Stimulated activated CD8-positive, alpha-beta memory T cell treated with anti-CD3 and anti-CD28 coated beads, Interleukin-15, amount 100 ng/mL, for 1 hour (primary cell): ENCODE data around the gene PPL.

Experiments used
- DNase-seq: peaks from one replicate; pipeline ENCODE4 v3.0.0-alpha.2; 2020; ENCODE audit warnings: low read depth

The PPL gene

DNA sequence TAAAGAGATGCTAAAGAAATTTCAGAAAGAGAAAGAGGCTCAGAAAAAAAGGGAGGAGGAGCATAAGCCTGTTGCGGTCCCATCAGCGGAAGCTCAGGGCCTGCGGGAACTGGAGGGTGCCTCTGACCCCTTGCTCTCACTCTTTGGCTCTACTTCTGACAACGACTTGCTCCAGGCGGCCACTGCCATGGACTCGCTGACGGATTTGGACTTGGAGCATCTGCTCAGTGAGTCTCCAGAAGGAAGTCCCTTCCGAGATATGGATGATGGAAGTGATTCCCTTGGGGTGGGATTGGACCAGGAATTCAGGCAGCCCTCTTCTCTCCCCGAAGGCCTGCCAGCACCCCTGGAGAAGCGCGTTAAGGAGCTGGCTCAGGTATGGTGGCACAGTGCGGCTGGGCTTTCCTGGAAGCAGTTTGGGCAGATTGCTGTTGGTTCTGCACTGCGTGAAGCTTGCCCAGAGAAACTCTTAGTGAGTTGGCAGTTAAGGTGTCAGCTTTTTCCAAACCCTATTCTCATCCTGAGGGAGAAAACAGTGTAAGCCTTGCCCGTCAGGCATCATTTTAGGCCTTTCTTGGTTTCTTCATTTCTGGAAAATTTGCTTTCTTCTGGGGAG, 76.1 kb downstream of the PPL start:
- DNase-seq = no peak

DNA sequence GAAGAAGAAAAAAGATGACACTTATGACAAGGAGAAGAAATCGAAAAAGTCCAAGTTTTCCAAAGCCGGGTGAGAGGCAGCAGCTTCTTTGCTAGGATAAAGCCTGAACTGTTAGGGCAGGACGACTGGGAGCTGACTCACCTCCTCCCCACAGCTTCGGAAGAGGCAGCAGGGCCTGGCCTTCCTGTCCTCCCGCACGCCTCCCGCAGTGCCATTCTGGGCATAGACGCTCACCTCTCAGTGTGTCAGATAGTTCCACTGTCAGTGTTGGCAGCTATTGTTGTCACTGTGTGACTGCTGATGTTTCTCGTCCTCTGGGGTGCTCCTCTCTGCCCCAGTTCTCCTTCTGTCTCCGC, 77.1 kb downstream of the PPL start:
- DNase-seq = no peak

DNA sequence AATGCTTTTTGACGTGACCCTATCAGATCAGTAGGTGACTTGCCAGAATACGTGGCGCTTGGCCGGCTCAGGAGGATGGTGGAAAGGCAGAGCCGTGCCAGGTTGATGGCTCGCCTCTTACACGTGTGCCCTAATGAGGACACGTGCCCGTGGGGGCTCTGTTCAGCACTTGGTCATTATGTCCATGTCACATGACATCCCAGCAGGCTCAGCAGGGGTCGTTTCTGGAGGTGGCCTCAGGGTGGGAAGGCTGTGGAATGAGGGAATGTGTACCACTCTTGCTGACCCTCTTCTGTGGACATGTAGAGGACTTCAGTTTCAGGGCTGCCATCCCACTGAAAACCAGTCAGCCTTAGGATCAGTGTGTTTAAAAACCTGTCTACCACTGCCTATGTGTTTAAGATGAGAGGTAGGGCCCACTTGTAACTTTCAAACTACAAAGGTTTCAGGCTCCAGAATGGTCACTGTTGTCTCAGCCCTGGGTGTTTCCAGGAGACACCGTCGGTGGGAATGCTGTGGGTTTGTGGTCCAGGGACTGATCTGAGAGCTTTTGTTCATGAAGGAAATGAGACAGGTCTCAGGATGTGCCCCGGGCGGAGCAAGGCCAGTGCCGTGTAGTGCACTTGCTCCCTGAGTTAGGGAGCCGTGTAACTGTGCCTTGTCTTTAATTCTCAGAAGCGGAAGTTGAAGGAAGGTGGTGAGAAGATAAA, 77.6 kb downstream of the PPL start:
- DNase-seq = no peak

DNA sequence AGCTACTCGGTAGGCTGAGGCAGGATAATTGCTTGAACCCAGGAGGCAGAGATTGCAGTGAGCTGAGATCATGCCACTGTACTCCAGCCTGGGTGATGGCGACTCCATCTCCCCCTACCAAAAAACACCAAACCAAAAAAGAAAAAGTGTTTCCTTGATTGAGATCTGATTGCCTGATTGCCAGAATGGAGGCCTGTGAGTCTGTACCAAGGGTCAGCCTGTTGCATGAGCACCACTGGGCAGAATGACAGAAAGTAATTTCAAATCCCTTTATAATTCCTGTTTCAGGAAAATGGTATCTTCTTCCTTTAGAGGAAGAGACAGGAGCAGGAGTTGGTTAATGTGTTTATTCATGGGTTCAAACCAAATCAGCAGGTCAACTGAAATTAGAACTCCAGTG, 81.1 kb downstream of the PPL start:
- DNase-seq = no peak

DNA sequence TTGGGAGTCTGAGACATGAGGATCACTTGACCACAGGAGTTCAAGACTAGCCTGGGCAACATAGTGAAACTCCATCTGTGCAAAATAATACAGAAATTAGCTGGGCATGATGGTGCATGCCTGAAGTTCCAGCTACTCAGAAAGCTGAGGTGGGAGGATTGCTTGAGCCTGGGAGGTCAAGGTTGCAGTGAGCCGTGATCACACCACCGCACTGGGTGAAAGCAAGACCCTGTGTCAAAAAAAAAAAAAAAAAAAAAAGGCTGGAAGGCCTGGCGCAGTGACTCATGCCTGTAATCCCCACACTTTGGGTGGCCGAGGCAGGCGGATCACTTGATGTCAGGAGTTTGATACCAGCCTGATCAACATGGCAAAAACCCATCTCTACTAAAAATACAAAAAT, 81.6 kb downstream of the PPL start:
- no peak for DNase-seq

DNA sequence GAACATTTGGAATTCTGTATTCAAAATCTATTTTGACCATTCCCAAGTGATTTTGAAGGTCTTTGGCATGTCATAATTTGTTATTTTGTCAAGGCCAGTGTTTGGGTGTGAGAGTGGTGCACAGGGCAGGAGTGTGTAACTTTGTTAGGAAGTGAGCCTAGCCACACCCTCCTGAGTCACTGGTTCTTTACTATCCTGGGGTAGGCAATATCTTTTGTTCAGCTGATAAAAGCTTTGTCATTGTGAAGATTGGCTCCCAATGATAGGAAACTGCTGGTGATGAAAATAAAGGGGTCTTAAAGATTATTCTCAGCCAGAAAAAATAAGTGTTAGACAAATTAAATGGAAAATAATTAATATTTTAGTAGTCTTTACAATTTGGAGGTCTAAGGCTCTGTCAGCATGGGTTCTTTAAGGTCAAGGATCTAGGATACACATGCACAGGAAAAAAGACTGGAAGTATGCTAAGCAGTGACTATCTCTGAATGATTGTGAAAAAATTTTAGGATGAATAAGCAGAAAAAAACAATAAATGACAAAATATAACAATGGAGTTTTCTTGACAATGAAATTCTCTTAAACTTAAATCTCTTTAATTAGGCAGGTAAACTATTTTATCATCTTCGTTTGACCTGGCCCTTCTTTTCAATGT, 84.6 kb downstream of the PPL start:
- no peak for DNase-seq

DNA sequence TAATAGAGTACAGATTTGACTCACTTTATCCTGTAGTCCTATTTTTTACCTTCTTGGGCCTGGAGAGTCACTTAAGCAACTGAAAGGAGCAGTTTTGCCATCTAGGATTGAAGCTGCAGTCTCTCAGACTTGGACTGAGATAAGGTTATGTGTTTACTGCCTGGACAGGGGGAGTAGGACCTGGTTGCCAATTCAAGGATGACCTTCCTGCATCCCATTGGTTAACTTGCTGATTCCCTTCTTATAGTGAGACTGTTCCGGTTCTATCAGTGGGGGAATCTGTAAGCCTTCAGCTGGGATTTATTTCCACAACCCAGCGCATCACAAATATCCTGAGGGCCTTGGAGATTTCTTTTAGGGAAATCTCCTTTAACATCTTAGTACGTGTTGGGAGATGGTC, 86.7 kb downstream of the PPL start:
- DNase-seq = no peak

DNA sequence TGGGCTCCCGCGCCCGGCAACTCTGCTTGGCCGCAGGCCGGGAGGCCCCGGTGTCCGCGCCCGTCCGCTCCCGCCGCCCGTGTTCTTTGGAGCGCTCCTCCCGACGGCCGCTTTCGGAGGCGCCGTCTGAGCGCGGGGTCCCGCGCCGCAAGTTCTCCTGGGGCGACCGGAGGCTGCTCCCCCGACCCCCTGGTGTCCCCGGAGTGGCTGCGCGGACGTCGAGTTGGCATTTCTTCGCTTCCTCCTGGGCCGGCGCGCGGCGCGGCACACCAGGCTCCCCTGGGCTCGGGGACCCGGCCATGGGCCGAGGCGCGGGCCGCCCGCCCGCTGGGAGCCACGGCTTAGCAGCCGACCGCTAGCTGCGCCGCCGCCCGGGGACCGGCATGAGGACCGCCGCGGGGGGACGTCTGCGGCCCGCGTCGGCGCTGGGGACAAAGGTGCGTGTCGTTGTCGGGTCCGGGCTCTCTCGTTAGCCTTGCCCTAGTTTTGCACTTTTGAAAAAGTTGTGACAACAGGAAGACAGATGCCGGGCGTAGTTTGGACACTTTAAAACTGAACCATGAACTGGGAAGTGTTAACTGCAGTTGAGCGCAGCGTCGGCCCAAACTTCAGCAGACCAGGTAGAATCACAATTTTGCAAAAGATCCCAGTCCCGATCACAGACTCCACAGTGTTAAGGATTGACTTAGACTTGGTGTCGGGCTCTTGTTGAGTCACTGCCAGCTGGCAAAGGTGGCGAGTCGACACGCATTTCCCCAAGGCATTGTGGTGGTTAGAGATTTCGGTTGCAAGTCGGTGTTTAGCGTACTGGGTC, 89.0 kb downstream of the PPL start:
- no peak for DNase-seq

DNA sequence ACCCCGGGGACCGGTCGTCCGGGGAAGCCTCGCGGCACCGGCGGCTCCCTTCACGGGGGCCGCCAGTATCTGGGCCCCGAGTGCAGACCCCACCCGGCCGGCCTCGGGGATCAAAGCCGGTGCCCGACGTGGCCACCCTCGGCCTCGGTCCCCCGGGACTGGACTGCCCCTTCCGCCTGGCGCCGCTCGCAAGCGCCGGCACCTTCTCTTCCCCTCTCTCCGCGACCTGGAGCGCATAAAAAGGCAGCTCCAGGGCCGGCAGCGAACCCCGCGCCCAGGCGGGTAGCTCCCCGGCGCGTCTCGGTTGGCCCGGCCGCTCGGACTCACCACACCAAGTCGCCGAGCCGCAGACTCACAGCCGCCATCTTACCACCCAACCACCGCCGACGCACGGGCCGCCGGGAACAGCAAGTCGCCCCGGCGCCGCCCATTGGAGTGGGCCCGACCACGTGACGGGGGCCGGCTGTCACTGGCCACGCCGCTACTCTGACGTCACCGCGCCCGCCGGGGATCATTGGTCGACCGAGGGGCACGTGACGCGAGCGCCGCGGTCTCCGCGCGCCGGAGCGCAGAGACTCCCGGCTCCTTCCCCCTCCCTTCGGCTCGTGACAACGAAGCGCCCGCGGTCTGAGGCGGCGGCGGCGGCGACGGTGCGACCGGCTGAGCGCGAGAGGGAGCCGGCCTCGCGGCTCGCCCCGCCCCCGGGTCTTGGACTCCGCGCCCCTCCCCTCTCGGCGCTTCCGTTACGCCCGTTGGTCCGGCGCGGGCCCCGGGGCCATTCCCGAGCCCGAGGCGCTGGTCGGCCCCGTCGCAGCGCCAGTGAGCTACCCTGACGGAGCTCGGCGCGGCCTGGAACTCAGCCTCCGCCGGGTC, 89.8 kb downstream of the PPL start, which contains the start of the genes GLYR1 and UBN1:
GLYR1 (minus strand) TSS at position 388 of the 873 bp plus-strand sequence; CDS start at position 365, 23 bp downstream.
UBN1 (plus strand) TSS at position 581 of the 873 bp plus-strand sequence. CDS start 5,437 bp downstream, outside the sequence.
- DNase-seq = peak; percentile 99

DNA sequence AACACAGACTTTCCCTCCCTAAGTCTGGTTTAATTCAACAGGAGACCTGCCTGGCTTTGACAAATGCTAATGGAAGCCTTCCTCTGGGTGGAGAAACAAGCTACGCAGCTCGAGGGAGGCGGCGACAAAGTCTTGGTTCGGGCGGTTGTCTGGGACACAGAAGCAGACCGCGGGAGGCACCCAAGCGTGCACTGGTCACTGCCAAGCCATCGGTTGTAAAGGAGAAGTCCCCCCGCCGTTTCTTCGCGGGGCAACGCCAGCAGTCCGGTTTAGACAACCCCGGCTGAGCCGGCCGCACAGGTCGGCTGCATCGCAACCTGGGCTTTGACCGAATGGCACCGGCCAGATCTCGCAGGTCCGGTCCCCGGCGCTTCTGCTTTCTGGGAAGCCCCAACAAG, 90.4 kb downstream of the PPL start:
- DNase-seq = no peak

DNA sequence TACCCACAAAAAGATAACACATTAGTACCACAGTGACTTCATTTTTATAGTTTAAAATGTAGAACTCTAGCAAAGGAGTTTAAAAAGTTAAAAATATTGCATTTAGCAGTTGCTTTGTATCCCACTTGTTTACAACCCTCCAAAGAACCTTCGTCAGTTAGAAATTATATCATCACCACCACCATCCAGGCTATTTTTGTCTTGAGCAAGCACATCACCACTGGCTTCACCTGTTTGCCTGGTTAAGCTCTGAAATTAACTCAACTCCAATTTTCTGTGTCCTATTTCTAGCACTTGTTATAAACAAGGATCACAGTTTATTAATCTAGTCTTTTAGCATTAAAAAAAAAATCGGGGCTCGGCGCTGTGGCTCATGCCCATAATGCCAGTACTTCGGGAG, 96.0 kb downstream of the PPL start:
- DNase-seq = no peak

DNA sequence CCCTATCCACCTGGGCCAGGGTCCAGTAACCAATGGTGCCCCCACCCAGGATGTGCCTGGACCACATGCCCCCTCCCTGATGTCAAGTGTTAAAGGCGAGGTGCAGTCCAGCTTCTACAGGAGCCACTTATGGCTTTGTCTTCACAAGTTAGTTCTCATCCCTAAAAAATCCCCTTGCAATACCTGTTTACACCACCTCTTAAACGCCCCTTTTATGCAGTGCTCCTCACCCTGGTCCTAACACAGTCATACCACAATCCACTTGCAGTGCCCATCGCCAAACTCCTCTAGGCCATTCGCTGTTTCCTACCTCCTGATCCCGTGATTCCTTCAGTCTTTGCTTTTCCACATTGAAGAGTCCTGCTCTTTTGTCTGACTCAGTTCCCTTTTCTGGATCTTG, 97.0 kb downstream of the PPL start:
- no peak for DNase-seq

DNA sequence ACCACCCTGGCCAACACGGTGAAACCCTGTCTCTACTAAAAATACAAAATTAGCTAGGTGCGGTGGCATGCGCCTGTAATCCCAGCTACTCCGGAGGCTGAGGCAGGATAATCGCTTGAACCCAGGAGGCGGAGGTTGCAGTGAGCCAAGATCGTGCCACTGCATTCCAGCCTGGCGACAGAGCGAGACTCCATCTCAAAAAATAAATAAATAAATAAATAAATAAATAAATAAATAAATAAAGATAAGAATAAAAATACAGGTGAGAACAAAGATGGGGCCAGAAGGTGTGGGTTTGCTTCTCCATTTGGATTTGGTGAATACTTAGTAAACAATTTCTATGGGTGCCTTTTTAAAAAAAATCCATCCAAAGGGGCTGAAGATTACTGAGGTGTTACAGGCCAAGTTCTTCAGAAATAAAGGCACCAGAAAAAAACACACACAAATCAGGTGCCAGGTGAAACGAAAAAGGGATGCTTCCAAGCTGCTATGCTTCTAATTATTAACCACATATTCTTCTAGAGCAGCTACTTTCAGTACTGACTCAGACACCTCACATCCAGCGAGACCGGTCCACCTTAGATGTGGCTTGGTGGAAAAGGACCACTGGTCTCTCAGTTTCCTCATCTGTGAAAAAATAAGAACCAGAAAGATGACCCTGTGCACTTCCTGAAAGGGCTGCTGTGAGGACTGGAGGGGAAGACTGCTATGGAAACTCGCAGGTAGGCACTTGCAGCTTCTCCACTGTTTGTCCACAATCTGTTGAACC, 99.0 kb downstream of the PPL start:
- DNase-seq = no peak

DNA sequence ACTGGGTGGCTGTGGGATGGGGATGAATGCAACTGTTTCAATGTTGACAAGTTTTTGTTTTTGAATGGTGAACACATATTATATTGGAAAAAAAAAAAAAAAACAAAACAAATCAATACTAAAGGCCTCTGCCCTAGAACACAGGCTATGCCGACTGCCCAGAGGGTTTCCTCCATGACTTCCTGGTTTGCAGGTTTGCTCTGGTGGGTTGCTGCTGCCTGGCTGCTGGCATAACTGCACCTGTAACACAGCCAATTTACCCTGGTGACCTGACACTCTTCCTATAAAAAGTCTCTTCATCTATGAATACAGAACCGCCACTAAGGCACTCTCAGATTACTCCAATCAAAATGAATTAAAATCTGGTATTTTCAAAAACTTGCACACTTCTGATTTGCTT, 100.2 kb downstream of the PPL start:
- no peak for DNase-seq

DNA sequence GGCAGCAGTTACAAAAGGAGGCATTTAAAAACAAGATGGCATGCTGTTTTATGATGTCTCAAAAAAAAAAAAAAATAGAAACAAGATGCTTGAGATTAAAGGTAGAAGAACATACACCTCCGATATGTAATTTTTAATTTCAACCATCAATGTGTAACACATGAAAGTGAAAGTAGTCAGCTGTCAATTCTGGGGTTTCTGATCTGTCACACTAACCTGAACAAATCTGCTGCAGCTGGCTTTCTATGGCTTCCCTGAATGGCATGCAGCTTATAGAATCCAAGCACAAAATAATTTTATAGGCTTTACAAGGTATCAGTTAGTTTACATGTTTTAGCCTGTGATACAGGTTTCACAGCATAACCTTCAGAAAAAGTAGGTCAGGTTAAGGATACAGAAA, 103.4 kb downstream of the PPL start:
- DNase-seq = no peak

DNA sequence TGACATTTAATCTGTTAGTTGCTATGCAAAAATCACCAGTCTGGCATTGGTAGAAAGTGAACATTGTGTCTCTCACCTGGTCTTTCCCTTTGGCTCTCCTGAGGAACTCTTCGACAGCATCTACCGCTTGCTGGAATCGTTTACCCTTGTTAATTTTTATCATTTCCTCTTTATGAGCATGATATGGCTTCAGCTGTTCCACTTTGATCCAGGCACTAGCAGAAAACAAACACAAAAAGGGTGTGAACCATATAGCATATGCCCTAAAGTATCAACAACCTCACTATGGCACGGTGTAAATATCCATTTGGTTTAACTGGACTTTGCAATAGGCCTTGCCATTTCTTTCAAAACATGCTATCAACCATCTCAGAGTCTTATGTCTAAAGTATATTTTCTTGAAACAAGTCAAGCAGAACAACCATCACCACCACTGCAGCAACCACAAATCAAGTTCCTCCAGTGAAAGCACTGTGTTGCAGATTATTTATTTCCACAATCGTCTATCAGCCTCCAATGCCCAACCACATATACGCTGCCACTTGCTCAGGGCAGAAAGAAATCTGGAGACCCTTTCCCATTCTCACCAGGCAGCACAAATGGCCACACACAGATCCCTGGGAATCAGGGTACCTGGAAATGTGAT, 104.1 kb downstream of the PPL start:
- no peak for DNase-seq
